ENCODE measurements around the gene CNPY1.

DNA sequence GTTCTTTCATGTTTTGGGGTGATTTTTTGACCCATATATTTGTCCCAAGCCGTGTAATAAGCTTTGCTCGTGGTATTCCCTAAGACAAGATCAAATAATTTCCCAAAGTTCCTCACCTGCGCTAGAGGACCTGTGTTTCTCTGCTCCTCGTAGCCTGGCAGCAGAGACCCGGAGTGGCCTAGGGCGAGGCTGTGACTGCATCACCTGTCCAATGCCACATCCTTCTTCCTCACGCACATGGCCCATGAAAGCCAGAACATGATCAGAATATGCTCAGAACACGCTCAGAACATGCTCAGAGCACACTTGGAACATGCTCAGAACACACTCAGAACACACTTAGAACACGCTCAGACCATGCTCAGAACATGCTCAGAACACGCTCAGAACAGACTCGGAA lies 64.6 kb downstream of the CNPY1 start:
- TF ChIP-seq CTCF (IDR thresholded peaks at IDR 0.05) (no peak), POLR2A (IDR thresholded peaks at IDR 0.05) (no peak)

Data from suprapubic skin (tissue), 3 donors.